GM15510 (cell line): ENCODE measurements around the gene UBFD1.

Source experiments
- POLR2A ChIP-seq: IDR thresholded peaks from 3 replicates; pipeline ENCODE4 v1.6.1; 2011; ENCODE audit warnings: borderline replicate concordance; ENCODE audit not compliant: insufficient read length; ENCODE audit errors: extremely low read depth

Gene UBFD1

GRCh38 chr16:23539984-23540816 is 17.3 kb upstream of the UBFD1 start:
- no peak for TF ChIP-seq POLR2A

- no peak for TF ChIP-seq POLR2A
These were observed 13.1 kb upstream of the UBFD1 start for GRCh38 chr16:23544436-23544835.

GRCh38 chr16:23549938-23550337 is 7.6 kb upstream of the UBFD1 start:
- no peak for TF ChIP-seq POLR2A

GRCh38 chr16:23552161-23552560 is 5.4 kb upstream of the UBFD1 start:
- no peak for TF ChIP-seq POLR2A

- no peak for TF ChIP-seq POLR2A
These were observed 3.0 kb upstream of the UBFD1 start for GRCh38 chr16:23554536-23554935.

GRCh38 chr16:23557779-23558702 is 514 bp downstream of the UBFD1 start:
- TF ChIP-seq POLR2A: no peak

GRCh38 chr16:23561586-23561985 is 4.1 kb downstream of the UBFD1 start:
- no peak for TF ChIP-seq POLR2A

GRCh38 chr16:23562505-23562904 is 5.0 kb downstream of the UBFD1 start:
- TF ChIP-seq POLR2A: no peak

GRCh38 chr16:23563186-23563585 is 5.7 kb downstream of the UBFD1 start:
- TF ChIP-seq POLR2A: no peak

- no peak for TF ChIP-seq POLR2A
These were observed 7.2 kb downstream of the UBFD1 start for GRCh38 chr16:23564575-23565363.

- no peak for TF ChIP-seq POLR2A
These were observed 9.2 kb downstream of the UBFD1 start for GRCh38 chr16:23566724-23567123.

- no peak for TF ChIP-seq POLR2A
These were observed 10.1 kb downstream of the UBFD1 start for GRCh38 chr16:23567602-23568001.

- TF ChIP-seq POLR2A: no peak
These were observed 13.6 kb downstream of the UBFD1 start for GRCh38 chr16:23570992-23571632.

GRCh38 chr16:23571895-23572294 is 14.4 kb downstream of the UBFD1 start:
- TF ChIP-seq POLR2A: no peak

- no peak for TF ChIP-seq POLR2A
These were observed 14.9 kb downstream of the UBFD1 start for GRCh38 chr16:23572394-23572793.

- TF ChIP-seq POLR2A: no peak
These were observed 16.3 kb downstream of the UBFD1 start for GRCh38 chr16:23573817-23574216.
